HG03442 (cell line): ENCODE data around the gene BROX.
"Not testable (repeated sequence)": the region's sequence is repeated elsewhere in the genome, so short reads cannot be mapped to it uniquely, and the experiment has no call there.

Experiments
- ATAC-seq: cut with Tn5 transposase; IDR thresholded peaks from one replicate; pipeline ENCODE4 v1.9.1; 2021; ENCODE audit warnings: mild to moderate bottlenecking, moderate library complexity; ENCODE audit not compliant: unreplicated experiment

BROX gene

GRCh38 chr1:222712253-222713090 lies at the start of gene BROX, which contains the start of gene AIDA:
BROX (plus strand) TSS chr1:222712564; CDS start chr1:222715700, 3,136 bp downstream.
AIDA (minus strand) TSS chr1:222712491; CDS start chr1:222712317, 174 bp downstream.
- peak; percentile 76 for ATAC-seq

GRCh38 chr1:222663431-222663934 lies 48.9 kb upstream of the BROX start:
- no peak for ATAC-seq

GRCh38 chr1:222665964-222666363 lies 46.4 kb upstream of the BROX start:
- no peak for ATAC-seq

- not testable (repeated sequence) for ATAC-seq
Measured at GRCh38 chr1:222668184-222668583, 44.2 kb upstream of the BROX start.

DNA sequence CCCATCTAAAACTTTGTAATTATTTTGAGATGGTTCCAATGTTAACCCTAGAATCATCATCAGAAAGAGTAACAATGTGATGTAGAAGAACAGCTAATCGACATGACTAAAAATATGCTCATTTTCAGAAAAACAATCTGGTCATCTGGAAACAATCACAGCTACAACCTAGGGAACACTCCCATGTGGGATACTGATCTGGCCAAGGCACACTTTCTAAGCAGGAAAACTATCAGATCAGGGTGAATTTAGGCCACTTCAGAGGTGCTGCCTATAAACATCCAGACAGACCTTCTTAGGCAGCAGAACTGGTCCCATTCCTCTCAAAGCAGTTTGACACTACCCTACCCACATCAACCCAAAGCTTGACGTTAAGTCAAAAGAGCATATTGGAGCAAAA lies 43.3 kb upstream of the BROX start:
- not testable (repeated sequence) for ATAC-seq

- ATAC-seq = no peak
Measured at GRCh38 chr1:222670110-222670509, 42.3 kb upstream of the BROX start.

DNA sequence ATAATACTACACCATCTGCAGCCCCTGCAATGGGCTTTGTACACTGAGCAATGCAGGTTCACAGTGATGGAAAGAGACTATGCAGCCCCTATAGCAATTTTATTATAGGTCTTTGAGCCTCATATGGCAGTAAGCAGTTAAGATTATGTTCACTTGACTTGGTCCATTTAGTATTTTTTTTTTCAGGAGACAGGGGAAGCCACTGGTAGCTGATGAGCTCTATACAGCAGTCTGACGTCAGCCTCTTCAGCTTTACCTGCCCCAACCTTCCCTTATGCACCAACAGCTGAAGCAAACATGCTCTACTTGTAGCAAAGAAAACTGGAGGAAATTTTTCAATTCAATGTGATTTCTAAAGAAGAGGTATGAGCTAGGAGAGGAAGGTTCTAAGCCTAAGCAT lies 32.3 kb upstream of the BROX start:
- ATAC-seq = no peak

DNA sequence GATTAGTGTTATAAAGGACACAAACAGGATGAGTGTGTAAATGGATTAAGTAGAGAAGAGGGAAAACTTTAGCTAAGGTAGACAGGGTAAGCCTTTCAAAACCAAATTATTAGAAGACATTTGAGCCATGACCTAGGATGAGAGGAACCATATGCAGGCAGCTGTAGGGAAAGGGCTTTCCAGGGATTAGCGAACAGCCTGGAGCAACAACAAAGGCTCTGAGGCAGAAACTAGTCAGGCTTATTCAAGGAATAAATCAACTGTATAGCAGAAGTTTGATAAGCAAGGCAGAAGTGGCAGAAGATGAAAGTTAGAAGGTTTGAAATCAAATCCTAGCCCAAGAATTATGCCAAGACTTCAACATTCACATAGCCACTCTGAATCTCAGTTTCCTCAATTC lies 21.3 kb upstream of the BROX start:
- ATAC-seq = no peak

DNA sequence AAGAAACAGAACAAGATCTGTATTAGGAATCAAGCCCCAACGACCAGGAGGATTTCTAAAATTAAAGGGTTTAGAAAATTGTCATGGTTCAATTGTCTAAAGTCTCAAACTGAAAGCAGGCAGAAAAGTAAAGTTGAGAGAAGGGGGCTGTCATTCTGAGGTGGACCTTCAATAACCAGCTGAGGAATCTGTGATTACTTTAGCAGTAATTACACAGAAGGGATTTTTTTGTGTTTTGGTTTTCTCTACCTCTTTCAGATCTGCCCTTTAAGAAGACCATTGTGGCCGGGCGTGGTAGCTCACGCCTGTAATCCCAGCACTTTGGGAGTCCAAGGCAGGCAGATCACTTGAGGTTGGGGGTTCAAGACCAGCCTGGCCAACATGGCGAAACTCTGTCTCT lies 17.4 kb upstream of the BROX start:
- ATAC-seq = no peak

DNA sequence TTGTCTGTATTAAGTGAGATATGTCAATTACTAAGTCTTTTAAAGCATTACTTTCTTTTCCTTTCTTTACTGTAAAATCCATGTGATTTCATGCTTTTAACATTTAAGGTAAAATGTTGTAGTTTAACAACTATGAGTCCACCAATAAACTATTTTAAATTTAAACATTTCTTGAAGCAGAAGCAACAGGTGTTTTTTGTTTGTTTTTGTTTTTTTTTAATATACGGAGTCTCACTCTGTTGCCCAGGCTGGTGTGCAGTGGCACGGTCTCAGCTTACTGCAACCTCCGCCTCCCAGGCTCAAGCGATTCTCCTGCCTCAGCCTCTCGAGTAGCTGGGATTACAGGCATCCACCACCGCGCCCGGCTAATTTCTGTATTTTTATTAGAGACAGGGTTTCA lies 15.6 kb upstream of the BROX start:
- ATAC-seq = no peak

DNA sequence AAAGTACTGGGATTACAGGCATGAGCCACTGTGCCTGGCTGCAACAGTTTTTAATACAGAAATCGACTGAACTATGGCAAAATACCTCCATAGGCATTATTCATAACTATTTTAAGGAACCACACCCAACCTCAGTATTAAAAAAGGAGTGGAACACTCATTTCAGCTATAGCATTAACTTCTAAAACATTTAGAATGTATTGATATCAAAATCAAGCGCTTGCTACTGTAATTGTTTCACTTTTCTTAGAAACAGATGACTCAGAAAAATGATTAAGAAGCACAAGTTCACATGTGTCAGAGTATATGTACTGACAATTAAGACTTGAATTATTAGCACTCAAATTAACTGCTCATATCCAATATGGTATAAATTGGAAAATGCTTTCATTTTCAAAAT lies 15.2 kb upstream of the BROX start:
- no peak for ATAC-seq

GRCh38 chr1:222697826-222698225 lies 14.5 kb upstream of the BROX start:
- ATAC-seq = no peak

GRCh38 chr1:222702210-222702609 lies 10.2 kb upstream of the BROX start:
- no peak for ATAC-seq

DNA sequence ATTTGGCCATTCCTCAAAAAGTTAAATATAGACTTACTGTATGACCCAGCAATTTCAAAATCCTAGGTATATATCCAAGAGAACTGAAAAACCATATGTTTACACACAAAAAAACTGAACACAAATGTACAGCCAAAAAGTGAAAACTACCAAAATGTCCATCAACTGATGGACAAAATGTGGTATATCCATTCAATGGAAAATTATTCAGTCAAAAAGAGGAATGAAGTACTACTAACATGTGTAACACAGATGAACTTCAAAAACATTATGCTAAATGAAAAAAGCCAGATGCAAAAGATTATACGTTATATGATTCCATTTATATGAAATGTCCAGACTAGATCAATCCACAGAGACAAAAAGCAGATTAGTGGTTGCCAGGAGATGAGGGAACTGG lies 8.1 kb upstream of the BROX start:
- ATAC-seq = no peak

DNA sequence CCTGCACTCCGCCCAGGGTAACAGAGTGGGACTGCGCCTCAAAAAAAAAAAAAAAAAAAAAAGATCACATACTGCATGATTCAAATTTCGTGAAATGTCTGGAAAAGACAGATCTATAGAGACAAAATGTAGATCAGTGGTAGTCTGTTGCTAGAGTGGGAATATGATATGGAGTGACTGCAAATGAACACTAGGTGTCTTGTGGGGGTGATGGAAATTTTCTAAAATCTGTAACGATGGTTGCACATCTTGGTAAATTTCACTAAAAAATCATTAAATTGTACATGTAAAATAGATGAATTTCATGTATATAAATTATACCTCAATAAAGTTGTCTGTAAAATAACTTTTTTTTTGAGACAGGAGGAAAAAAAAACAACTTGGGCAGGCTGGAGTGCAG lies 5.5 kb upstream of the BROX start:
- no peak for ATAC-seq

GRCh38 chr1:222709700-222710153 lies 2.6 kb upstream of the BROX start:
- no peak for ATAC-seq

DNA sequence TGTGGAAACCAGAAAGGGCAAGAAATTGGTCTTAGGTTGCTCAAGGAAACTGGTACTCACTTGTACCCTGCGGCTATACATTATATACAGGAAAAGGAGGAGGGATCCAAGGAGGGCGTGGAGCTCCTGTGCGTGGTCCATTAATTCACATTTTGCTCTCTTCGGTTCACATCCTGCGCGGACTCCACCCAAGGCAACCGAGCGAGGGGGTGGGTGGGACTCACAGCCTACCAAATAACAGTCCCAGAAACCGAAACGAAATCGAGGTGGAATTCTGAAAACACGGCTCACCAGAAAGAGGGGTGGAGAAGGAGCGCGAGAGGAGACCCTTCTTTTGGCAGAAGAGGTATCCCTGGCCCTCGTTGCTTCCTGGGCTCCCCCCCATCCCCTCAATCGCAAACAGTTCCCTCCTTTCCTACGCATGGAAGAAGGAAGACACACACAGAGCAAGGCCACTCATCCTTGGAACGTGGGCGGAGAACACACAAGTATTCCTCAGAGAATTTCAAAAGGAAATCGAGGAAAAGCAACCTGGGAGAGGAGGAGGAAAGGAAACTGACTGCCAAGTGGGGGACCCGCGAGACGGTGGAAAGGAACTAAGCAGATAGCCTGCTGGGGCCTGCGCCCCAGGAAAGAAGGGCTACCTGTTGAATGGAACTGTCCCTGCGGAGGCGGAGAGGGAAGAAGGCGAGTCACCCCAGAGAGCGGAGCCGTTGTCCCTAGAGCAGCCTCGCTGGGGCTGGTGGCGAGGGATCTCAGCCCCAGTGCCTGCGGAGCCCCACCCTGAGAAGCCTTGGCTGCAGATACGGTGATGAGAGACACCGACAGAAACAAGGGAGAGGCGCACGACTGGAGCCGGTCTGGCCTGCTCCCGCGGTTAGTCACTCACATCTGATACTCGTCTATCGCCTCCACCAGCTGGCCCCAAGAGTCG lies 778 bp upstream of the BROX start:
- ATAC-seq = peak; percentile 29

DNA sequence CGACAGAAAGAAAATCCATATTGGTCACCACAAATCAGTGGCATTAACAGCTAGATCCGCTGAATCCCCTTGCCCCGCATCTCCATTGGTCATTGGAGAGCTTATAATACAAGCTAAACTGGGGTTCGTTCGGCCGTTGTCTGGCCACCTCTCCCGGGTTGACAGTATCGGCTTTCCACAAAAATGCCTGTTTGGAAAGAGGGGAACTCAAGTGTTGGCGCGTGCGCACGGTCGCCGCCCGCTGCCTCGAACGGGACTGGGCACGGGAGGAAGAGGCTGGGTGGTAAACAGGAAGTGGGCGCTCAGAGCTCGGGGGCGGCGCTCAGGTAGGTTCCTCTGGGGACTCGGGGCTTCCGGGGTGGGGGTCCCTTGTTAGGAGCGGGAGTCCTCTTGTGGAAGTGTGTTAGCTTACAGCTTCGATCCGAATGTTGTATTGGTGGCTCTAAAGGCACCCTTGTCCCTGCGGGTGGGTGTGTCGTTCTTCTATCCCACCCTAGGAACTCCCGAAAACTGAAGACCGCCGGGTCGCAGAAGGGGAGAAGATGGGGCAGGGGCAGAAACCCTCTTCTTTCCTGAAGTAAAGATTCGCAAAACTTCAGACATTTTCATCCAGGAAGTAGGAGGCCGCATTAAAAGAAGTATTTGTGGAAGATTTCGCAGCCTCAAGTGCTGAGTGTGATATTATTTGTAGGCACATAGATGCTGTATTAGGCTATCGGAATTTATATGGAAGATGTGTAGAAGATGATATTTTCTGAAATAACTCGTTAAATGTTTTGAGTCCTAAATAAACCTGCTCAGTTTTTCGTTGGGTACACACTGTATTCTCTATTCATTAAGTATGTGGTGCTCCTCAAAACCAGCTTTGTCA lies 962 bp downstream of the BROX start:
- peak; percentile 67 for ATAC-seq

DNA sequence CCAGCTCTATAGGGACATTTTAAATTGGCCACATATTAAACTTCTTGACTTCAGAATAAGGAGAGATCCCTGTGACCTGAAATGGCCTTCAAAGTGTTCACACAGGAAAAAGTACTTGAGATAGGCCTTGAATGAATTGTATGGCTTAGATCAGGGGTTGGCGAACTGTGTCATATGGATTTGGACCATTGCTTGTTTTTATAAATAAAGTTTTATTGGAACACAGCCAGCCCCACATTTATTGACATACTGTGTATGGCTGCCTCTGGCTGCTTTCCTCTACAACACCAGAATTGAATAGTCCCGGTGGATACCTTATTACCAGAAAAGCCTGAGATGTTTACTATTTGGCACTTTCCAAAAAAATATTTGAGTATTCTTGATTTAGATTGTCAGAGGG lies 4.0 kb downstream of the BROX start:
- no peak for ATAC-seq

DNA sequence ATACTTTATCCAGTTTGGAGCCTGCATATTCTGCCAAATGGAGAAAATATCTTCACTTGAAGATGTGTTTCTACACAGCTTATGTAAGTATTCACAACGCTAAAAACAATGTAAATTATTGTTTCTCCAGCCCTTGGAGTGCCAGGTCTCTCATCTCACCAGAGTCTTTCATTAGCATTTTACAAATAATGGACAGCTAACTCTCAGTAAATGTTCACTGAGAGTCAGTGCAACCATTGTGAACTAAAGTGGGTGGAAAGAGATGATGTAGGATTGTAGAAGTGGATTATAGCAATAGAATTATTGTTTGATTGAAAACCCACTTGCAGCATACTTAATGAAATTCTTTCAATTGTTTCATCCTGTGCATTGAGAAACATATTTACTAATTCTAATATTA lies 16.4 kb downstream of the BROX start:
- ATAC-seq = no peak
